Measurements from ENCODE around the gene LRP6.

GRCh38 chr12:12217018-12217359 lies 49.9 kb downstream of the LRP6 start:
- no peak for TF ChIP-seq CTCF (IDR thresholded peaks at IDR 0.05)
- no peak for TF ChIP-seq POLR2A (IDR thresholded peaks at IDR 0.05)
